ENCODE results near the gene HDAC10. TPM values are rescaled to one million over a fixed set of nuclear protein-coding genes. Genes with fewer than 3 reads are reported as not detected.

HDAC10 gene
- total RNA-seq, 2 donors from 2014 or later: 40.5 to 59.1 TPM

DNA sequence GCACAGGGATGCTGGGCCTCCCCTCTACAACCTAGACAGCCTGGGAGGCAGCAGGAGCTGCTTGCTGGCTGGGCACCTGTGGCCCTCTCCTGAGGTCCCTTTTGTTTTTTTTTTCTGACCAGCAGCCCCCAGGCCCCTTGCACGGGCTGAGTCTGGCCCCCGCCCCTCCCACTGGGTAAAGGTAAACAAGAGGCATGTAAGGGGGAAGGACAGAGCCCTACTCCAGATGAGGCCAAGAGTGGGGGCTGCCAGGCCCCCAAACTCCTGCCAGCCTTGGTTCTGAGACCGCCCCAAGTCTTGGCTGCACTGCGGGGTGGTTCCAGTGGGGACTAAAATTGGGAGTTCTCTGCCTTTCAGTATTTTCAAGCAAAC lies 47.2 kb upstream of the HDAC10 start:
- no peaks in the 10 kb centered on the region for H3K9me3 ChIP-seq
- intact Hi-C loops (cut with DNase I): no loop called here
- no peak for DNase-seq
- H3K4me1 ChIP-seq: peaks cover 83% of the 10 kb centered on the region
- H3K4me3 ChIP-seq: no peak overlapping the region
- TF ChIP-seq, protein P1, sequence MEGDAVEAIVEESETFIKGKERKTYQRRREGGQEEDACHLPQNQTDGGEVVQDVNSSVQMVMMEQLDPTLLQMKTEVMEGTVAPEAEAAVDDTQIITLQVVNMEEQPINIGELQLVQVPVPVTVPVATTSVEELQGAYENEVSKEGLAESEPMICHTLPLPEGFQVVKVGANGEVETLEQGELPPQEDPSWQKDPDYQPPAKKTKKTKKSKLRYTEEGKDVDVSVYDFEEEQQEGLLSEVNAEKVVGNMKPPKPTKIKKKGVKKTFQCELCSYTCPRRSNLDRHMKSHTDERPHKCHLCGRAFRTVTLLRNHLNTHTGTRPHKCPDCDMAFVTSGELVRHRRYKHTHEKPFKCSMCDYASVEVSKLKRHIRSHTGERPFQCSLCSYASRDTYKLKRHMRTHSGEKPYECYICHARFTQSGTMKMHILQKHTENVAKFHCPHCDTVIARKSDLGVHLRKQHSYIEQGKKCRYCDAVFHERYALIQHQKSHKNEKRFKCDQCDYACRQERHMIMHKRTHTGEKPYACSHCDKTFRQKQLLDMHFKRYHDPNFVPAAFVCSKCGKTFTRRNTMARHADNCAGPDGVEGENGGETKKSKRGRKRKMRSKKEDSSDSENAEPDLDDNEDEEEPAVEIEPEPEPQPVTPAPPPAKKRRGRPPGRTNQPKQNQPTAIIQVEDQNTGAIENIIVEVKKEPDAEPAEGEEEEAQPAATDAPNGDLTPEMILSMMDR (IDR thresholded peaks at IDR 0.05): no peak
- H3K9ac ChIP-seq (ENCODE audit: low read depth in 2 of 2, low read length in 2 of 2): peak overlapping the region in 1 of 2 donors; percentile 7
- H3K27me3 ChIP-seq: no peaks in the 10 kb centered on the region
- no peaks in the 10 kb centered on the region for H3K36me3 ChIP-seq
- no peak overlapping the region for H3K27ac ChIP-seq

DNA sequence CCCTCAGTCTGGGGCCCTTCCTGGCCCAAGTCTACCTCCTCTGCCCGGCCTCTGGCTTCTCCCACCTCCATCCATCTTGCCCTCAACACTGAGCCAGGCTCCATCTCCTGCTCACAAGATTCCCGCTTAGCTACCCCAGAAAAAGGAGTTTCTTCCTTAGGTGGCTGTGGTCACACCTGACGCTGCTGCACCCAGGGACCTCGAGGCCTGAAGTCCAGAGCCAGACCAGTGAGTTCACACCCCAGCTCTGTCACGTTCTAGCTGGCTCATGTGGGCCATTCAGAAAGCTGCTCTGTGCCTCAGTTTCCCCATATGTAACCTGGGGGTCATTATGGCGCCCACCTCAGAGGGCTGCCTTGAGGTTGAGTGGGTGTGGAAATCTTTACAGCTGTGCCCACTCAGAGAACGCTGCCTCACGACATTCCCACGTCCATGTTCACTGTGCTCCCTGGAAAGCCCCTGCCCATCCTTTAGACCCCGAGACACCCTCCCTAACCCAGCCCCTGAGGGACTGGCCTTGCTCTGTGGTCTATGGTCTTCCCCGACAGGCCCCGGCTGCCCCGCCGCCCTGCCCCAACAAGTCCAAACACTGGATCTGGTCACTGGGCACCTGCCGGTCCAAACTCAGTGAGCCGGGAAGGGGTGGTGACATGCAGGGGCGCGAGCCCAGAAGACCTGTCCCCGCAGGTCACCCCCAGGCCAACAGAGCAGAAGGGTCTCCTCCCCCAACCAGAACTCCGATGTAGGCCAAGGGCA lies 46.6 kb upstream of the HDAC10 start:
- Histone ChIP-seq H3K27me3 (no peaks in the 10 kb centered on the region), H3K36me3 (no peaks in the 10 kb centered on the region), H3K4me1 (peaks cover 83% of the 10 kb centered on the region), H3K27ac (no peak overlapping the region), H3K4me3 (no peak overlapping the region), H3K9me3 (no peaks in the 10 kb centered on the region), H3K9ac (ENCODE audit: low read depth in 2 of 2, low read length in 2 of 2) (peak overlapping the region in 1 of 2 donors; percentile 7)
- no peak for DNase-seq
- intact Hi-C loops (cut with DNase I): no loop called here
- TF ChIP-seq, protein P1 (IDR thresholded peaks at IDR 0.05): no peak

DNA sequence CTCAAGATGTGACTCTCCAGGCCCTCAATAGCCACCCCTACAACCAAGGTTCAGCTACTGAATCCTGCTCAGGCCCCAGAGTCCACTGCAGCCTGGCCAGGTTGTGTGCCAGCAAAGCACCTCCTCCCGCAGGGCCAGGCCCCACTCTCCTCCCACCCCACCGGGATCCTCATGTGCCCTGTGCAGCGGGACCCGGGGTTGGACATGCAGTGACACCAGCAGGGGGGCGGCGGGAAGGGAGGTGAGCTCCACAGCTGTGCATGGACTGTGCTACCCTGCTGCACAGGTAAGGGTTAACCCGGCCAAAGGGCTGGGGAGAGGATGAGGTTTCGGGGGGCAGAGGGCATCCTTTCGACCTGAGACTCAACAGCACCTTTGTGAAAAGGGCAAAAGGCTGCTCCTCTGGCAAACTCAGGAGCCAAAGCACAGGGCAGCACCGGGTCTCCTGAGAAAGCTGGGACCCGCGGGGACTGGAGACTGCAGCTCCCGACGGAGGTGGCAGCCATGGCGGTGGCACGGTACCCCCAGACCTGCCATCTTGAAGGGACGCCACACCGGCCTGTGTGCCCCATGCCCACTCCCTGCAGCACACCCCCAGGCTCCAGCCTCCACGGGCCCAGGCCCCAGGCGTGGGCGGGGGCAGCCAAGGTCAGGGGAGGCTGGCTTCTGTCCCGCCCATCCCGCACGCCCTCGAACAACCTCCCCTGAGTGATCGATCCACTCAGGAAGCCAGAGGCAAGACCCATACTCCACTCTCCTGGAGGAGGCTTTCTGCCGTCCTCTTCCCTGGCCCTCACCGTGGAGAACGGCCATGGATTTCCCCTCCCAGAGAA lies 45.8 kb upstream of the HDAC10 start:
- intact Hi-C loops (cut with DNase I): no loop called here
- Histone ChIP-seq H3K9me3 (no peaks in the 10 kb centered on the region), H3K27me3 (no peaks in the 10 kb centered on the region), H3K9ac (ENCODE audit: low read depth in 2 of 2, low read length in 2 of 2) (peak overlapping the region in 1 of 2 donors; percentile 58), H3K4me1 (peaks cover 75% of the 10 kb centered on the region), H3K27ac (no peak overlapping the region), H3K4me3 (no peak overlapping the region), H3K36me3 (no peaks in the 10 kb centered on the region)
- DNase-seq: no peak
- TF ChIP-seq, protein P1 (IDR thresholded peaks at IDR 0.05): no peak

DNA sequence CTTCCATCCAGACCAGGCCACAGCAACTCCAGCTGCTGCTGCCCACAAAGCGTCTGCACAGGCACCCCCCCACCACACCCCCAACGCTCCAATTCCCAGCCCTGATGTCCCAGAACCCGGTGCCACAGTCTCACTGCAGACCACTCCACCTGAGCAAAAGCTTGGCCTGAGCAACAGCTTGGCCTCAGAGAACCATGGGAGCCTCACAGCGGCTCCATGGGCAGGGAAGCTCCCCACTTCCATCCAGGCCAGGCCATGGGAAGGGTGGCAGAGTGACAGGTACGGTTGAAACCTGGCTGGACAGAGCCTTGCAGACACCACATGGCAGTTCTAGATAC lies 43.2 kb upstream of the HDAC10 start:
- Histone ChIP-seq H3K9ac (ENCODE audit: low read depth in 2 of 2, low read length in 2 of 2) (peak overlapping the region; percentile 19 to 69), H3K9me3 (no peaks in the 10 kb centered on the region)

More for the DNA sequence above, 43.2 kb upstream of the HDAC10 start:
- Histone ChIP-seq H3K4me3 (no peak overlapping the region), H3K4me1 (peaks cover 49% of the 10 kb centered on the region), H3K36me3 (peaks cover 4% of the 10 kb centered on the region), H3K27ac (peak overlapping the region; percentile 87), H3K27me3 (no peaks in the 10 kb centered on the region)
- TF ChIP-seq, protein P1 (IDR thresholded peaks at IDR 0.05): no peak
- intact Hi-C loops (cut with DNase I): no loop called here
- DNase-seq: no peak
